Fibroblast of gingiva (primary cell): Measurements from ENCODE around the gene HLA-DRA.
A peak's percentile ranks its signal among the peaks of the same experiment; 100 is the strongest.
"Not testable (repeated sequence)": the region's sequence is repeated elsewhere in the genome, so short reads cannot be mapped to it uniquely, and the experiment has no call there.

Source experiments
- DNase-seq: peaks from one replicate; pipeline ENCODE4 v3.0.0-alpha.2; 2011; ENCODE audit warnings: low read depth

Gene HLA-DRA

GRCh38 chr6:32431142-32431541, 8.5 kb upstream of the HLA-DRA start:
- no peak for DNase-seq

- DNase-seq = no peak
Observed at GRCh38 chr6:32432050-32432450, 7.6 kb upstream of the HLA-DRA start.

- DNase-seq = not testable (repeated sequence)
Observed at GRCh38 chr6:32433950-32434349, 5.7 kb upstream of the HLA-DRA start.

- DNase-seq = no peak
Observed at GRCh38 chr6:32436186-32436585, 3.5 kb upstream of the HLA-DRA start.

- peak; percentile 16 for DNase-seq
Observed at GRCh38 chr6:32436995-32437836, 2.5 kb upstream of the HLA-DRA start.

GRCh38 chr6:32439139-32439538, 548 bp upstream of the HLA-DRA start:
- no peak for DNase-seq

- DNase-seq = no peak
Observed at GRCh38 chr6:32442243-32442667, 2.6 kb downstream of the HLA-DRA start.

GRCh38 chr6:32442977-32443552, 3.4 kb downstream of the HLA-DRA start:
- no peak for DNase-seq

- DNase-seq = no peak
Observed at GRCh38 chr6:32444433-32444832, 4.7 kb downstream of the HLA-DRA start.

GRCh38 chr6:32445321-32445854, 5.7 kb downstream of the HLA-DRA start:
- DNase-seq = no peak

- no peak for DNase-seq
Observed at GRCh38 chr6:32447932-32448331, 8.2 kb downstream of the HLA-DRA start.

- no peak for DNase-seq
Observed at GRCh38 chr6:32449088-32449736, 9.5 kb downstream of the HLA-DRA start.

GRCh38 chr6:32457054-32457453, 17.4 kb downstream of the HLA-DRA start:
- DNase-seq = no peak

GRCh38 chr6:32459781-32460424, 20.2 kb downstream of the HLA-DRA start:
- no peak for DNase-seq

- DNase-seq = no peak
Observed at GRCh38 chr6:32460528-32460927, 20.8 kb downstream of the HLA-DRA start.

- DNase-seq = no peak
Observed at GRCh38 chr6:32461493-32461892, 21.8 kb downstream of the HLA-DRA start.

GRCh38 chr6:32462609-32463008, 22.9 kb downstream of the HLA-DRA start:
- DNase-seq = no peak

- not testable (repeated sequence) for DNase-seq
Observed at GRCh38 chr6:32467743-32468503, 28.2 kb downstream of the HLA-DRA start.

- no peak for DNase-seq
Observed at GRCh38 chr6:32472781-32473375, 33.2 kb downstream of the HLA-DRA start.

- not testable (repeated sequence) for DNase-seq
Observed at GRCh38 chr6:32473376-32474348, 34.0 kb downstream of the HLA-DRA start.
